ENCODE data around the gene CTNS. TPM values are rescaled to one million over a fixed set of nuclear protein-coding genes. Genes with fewer than 3 reads are reported as not detected.

Gene CTNS
- total and polyA plus RNA-seq, 2 donors from 2014 or later: 11.9 to 15.7 TPM

GRCh38 chr17:3693829-3694231 is 57.3 kb downstream of the CTNS start:
- FAIRE-seq: no peak
- peaks cover 0 to 3% (median 0%) of the 10 kb centered on the region in 3 donors for H3K4me1 ChIP-seq (ENCODE audit: control insufficient read depth in 2 of 3, insufficient read depth in 2 of 3, low read depth in 1 of 3, low read length in 3 of 3)
- H3K27me3 ChIP-seq (ENCODE audit: control insufficient read depth, insufficient read depth, low read length): no peaks in the 10 kb centered on the region

GRCh38 chr17:3695129-3695722 is 58.7 kb downstream of the CTNS start:
- FAIRE-seq (no peak), DNase-seq (no peak)
- Histone ChIP-seq H3K36me3 (ENCODE audit: control insufficient read depth in 2 of 3, insufficient read depth in 3 of 3, low read length in 3 of 3) (no peaks in the 10 kb centered on the region), H3K9me3 (ENCODE audit: control insufficient read depth in 2 of 3, insufficient read depth in 1 of 3, low read length in 3 of 3) (peaks cover 0 to 3% (median 0%) of the 10 kb centered on the region in 3 donors), H3K27ac (ENCODE audit: low read depth in 2 of 2, low read length in 2 of 2) (no peak overlapping the region), H3K27me3 (ENCODE audit: control insufficient read depth, insufficient read depth, low read length) (no peaks in the 10 kb centered on the region), H3K4me1 (ENCODE audit: control insufficient read depth in 2 of 3, insufficient read depth in 2 of 3, low read depth in 1 of 3, low read length in 3 of 3) (peaks cover 0 to 3% (median 0%) of the 10 kb centered on the region in 3 donors), H3K9ac (ENCODE audit: low read length in 3 of 3) (no peak overlapping the region), H3K4me3 (ENCODE audit: low read length in 3 of 3) (peak overlapping the region in 1 of 3 donors; percentile 24)
- intact Hi-C loops (cut with DNase I): no loop called here
- TF ChIP-seq CTCF (IDR thresholded peaks at IDR 0.05; ENCODE audit: borderline replicate concordance, extremely low read depth, insufficient read depth): no peak

More at GRCh38 chr17:3693829-3694231, 57.3 kb downstream of the CTNS start:
- intact Hi-C loops (cut with DNase I): no loop called here
- Histone ChIP-seq H3K27ac (ENCODE audit: low read depth in 2 of 2, low read length in 2 of 2) (no peak overlapping the region), H3K9me3 (ENCODE audit: control insufficient read depth in 2 of 3, insufficient read depth in 1 of 3, low read length in 3 of 3) (peaks cover 0 to 3% (median 0%) of the 10 kb centered on the region in 3 donors), H3K36me3 (ENCODE audit: control insufficient read depth in 2 of 3, insufficient read depth in 3 of 3, low read length in 3 of 3) (no peaks in the 10 kb centered on the region), H3K9ac (ENCODE audit: low read length in 3 of 3) (no peak overlapping the region), H3K4me3 (ENCODE audit: low read length in 3 of 3) (no peak overlapping the region)
- no peak for DNase-seq
- no peak for TF ChIP-seq CTCF (IDR thresholded peaks at IDR 0.05; ENCODE audit: borderline replicate concordance, extremely low read depth, insufficient read depth)

- intact Hi-C loops (cut with DNase I): no loop called here
- peaks cover 0 to 3% (median 0%) of the 10 kb centered on the region in 3 donors for H3K4me1 ChIP-seq (ENCODE audit: control insufficient read depth in 2 of 3, insufficient read depth in 2 of 3, low read depth in 1 of 3, low read length in 3 of 3)
- FAIRE-seq: no peak
- H3K9me3 ChIP-seq (ENCODE audit: control insufficient read depth in 2 of 3, insufficient read depth in 1 of 3, low read length in 3 of 3): peaks cover 0 to 3% (median 0%) of the 10 kb centered on the region in 3 donors
- no peaks in the 10 kb centered on the region for H3K36me3 ChIP-seq (ENCODE audit: control insufficient read depth in 2 of 3, insufficient read depth in 3 of 3, low read length in 3 of 3)
- H3K27ac ChIP-seq (ENCODE audit: low read depth in 2 of 2, low read length in 2 of 2): no peak within 1 kb of the TSS
- H3K4me3 ChIP-seq (ENCODE audit: low read length in 3 of 3): peak within 1 kb of the TSS in 2 of 3 donors; percentile 36 to 41
- TF ChIP-seq CTCF (IDR thresholded peaks at IDR 0.05; ENCODE audit: borderline replicate concordance, extremely low read depth, insufficient read depth): no peak
- peak in 4 of 5 donors; percentile 57 to 69 (median 62) for DNase-seq
- H3K27me3 ChIP-seq (ENCODE audit: control insufficient read depth, insufficient read depth, low read length): no peaks in the 10 kb centered on the region
- no peak within 1 kb of the TSS for H3K9ac ChIP-seq (ENCODE audit: low read length in 3 of 3)
Observed at GRCh38 chr17:3695723-3696411, 59.3 kb downstream of the CTNS start, which contains the start of gene P2RX5. P2RX5 (minus strand) TSS chr17:3696155; CDS start chr17:3696005, 150 bp downstream.

Data from kidney (tissue), 14 donors.